NCI-H524 (cell line): ENCODE measurements around the gene CDH4.

Source experiments
- DNase-seq, 2 experiments: peaks; one replicate each; lab custom pipeline; 2025; lab: John Stamatoyannopoulos, UW

Gene CDH4

GRCh38 chr20:61671559-61671958 is 419.5 kb downstream of the CDH4 start:
- no peak for DNase-seq

- DNase-seq, result peak in 1 of 2 experiments; percentile 7
These were observed 421.2 kb downstream of the CDH4 start for GRCh38 chr20:61673152-61673847.

GRCh38 chr20:61674121-61674520 is 422.1 kb downstream of the CDH4 start:
- DNase-seq, result no peak

GRCh38 chr20:61674688-61675087 is 422.6 kb downstream of the CDH4 start:
- no peak for DNase-seq

GRCh38 chr20:61677928-61678327 is 425.9 kb downstream of the CDH4 start:
- DNase-seq, result no peak

- DNase-seq, result no peak
These were observed 426.4 kb downstream of the CDH4 start for GRCh38 chr20:61678437-61678836.

- no peak for DNase-seq
These were observed 427.4 kb downstream of the CDH4 start for GRCh38 chr20:61679473-61679872.

GRCh38 chr20:61680096-61680495 is 428.0 kb downstream of the CDH4 start:
- no peak for DNase-seq

GRCh38 chr20:61682114-61682995 is 430.3 kb downstream of the CDH4 start:
- no peak for DNase-seq

GRCh38 chr20:61682996-61683681 is 431.1 kb downstream of the CDH4 start:
- no peak for DNase-seq

GRCh38 chr20:61683721-61684120 is 431.7 kb downstream of the CDH4 start:
- DNase-seq, result peak in 1 of 2 experiments; percentile 17

- no peak for DNase-seq
These were observed 432.1 kb downstream of the CDH4 start for GRCh38 chr20:61684136-61684535.

GRCh38 chr20:61684583-61685235 is 432.6 kb downstream of the CDH4 start:
- no peak for DNase-seq

- no peak for DNase-seq
These were observed 433.4 kb downstream of the CDH4 start for GRCh38 chr20:61685462-61685861.

GRCh38 chr20:61686051-61686936 is 434.2 kb downstream of the CDH4 start:
- DNase-seq, result no peak

- DNase-seq, result no peak
These were observed 436.4 kb downstream of the CDH4 start for GRCh38 chr20:61688411-61688810.

GRCh38 chr20:61690150-61690549 is 438.1 kb downstream of the CDH4 start:
- DNase-seq, result no peak

GRCh38 chr20:61690993-61691838 is 439.2 kb downstream of the CDH4 start:
- DNase-seq, result no peak

GRCh38 chr20:61691978-61692377 is 439.9 kb downstream of the CDH4 start:
- DNase-seq, result no peak

- no peak for DNase-seq
These were observed 440.4 kb downstream of the CDH4 start for GRCh38 chr20:61692479-61692878.
